ENCODE measurements around the gene NKX1-1. TPM values are rescaled to one million over a fixed set of nuclear protein-coding genes. Genes with fewer than 3 reads are reported as not detected.

Gene NKX1-1
- total and polyA plus RNA-seq, 2 experiments from 2014 or later = not detected

GRCh38 chr4:1360423-1361283, 45.6 kb downstream of the NKX1-1 start:
- Histone ChIP-seq H3K4me3 (no peak overlapping the region), H3K27me3 (ENCODE audit: insufficient read depth) (no peaks in the 10 kb centered on the region), H4K20me1 (replicated peaks; ENCODE audit: insufficient read depth) (no peaks in the 10 kb centered on the region), H3K27ac (ENCODE audit: low read depth) (no peak overlapping the region), H3K4me1 (ENCODE audit: insufficient read depth) (no peaks in the 10 kb centered on the region), H3K79me2 (replicated peaks; ENCODE audit: insufficient read depth) (no peaks in the 10 kb centered on the region), H3F3A (replicated peaks; ENCODE audit: low read depth) (no peaks in the 10 kb centered on the region), H2AFZ (no peak overlapping the region), H3K9me2 (ENCODE audit: insufficient read depth) (no peaks in the 10 kb centered on the region), H3K36me3 (ENCODE audit: insufficient read depth) (no peaks in the 10 kb centered on the region), H3K4me2 (no peak overlapping the region)
- DNase-seq (ENCODE audit: low spot score) = no peak
- Mint-ChIP-seq H3K4me1 (peaks cover 3% of the 10 kb centered on the region; the same call in 2 of the 3 replicates), H3K27ac (no peak overlapping the region; the same call in 1 of the 2 replicates), H3K27me3 (ENCODE audit: insufficient read depth, low read depth, poor library complexity) (peaks cover 2% of the 10 kb centered on the region), H3K36me3 (ENCODE audit: low read depth) (peaks cover 10% of the 10 kb centered on the region), H3K4me3 (no peak overlapping the region), H3K9me3 (no peaks in the 10 kb centered on the region; the same call in 2 of the 3 replicates)
- no peak for ATAC-seq
- no peak for TF ChIP-seq EZH2 (IDR thresholded peaks at IDR 0.05; ENCODE audit: low read depth, unreplicated experiment)
- TF ChIP-seq EZH2phosphoT487 (IDR thresholded peaks at IDR 0.05; ENCODE audit: unreplicated experiment) = no peak
- TF ChIP-seq CREB1 (CRISPR knock-in tag; IDR thresholded peaks at IDR 0.05; ENCODE audit: low read depth) = no peak
- TF ChIP-seq ZNF114 (CRISPR knock-in tag; IDR thresholded peaks at IDR 0.05) = no peak
- TF ChIP-seq JUNB (IDR thresholded peaks at IDR 0.05; ENCODE audit: unreplicated experiment) = no peak
- no peak for TF ChIP-seq NANOG (IDR thresholded peaks at IDR 0.05; ENCODE audit: borderline replicate concordance)
- no peak for TF ChIP-seq REST (IDR thresholded peaks at IDR 0.05; ENCODE audit: unreplicated experiment)
- TF ChIP-seq POLR2AphosphoS5 (IDR thresholded peaks at IDR 0.05; ENCODE audit: low read depth) = no peak
- no peak for TF ChIP-seq CTCF (conservative IDR thresholded peaks at IDR 0.05; ENCODE audit: low read depth in 2 of 2)
- TF ChIP-seq ZNF462 (CRISPR knock-in tag; IDR thresholded peaks at IDR 0.05) = no peak
- no peak for TF ChIP-seq ZNF331 (CRISPR knock-in tag; IDR thresholded peaks at IDR 0.05; ENCODE audit: low read depth)
- no peak for TF ChIP-seq ETS1 (IDR thresholded peaks at IDR 0.05)
- TF ChIP-seq STAT1 (IDR thresholded peaks at IDR 0.05; ENCODE audit: unreplicated experiment) = no peak
